Natural killer cell (primary cell): Measurements from ENCODE around the gene SLFN12L. TPM values are rescaled to one million over a fixed set of nuclear protein-coding genes. Genes with fewer than 3 reads are reported as not detected.
"Not testable (repeated sequence)": the region's sequence is repeated elsewhere in the genome, so short reads cannot be mapped to it uniquely, and the experiment has no call there.

Source experiments
- ATAC-seq, 3 donors: fragments of 150-1000 bp in 2 of 3; fragments of 200-7000 bp in 1 of 3; cut with Tn5 transposase; 1 replicate in 1 of 3; 2 replicates in 2 of 3; pipeline ENCODE4 v1.10.0; 2021; ENCODE audit warnings: mild to moderate bottlenecking in 2 of 3, moderate library complexity in 2 of 3
- DNase-seq, 2 donors: peaks; one replicate each; pipeline versions ENCODE4 v3.0.0 to v3.0.0-alpha.2; 2013 to 2021; ENCODE audit warnings: mixed read lengths in 1 of 2
- H3K27ac ChIP-seq: one replicate; pipeline ENCODE4 v1.5.1; 2013; ENCODE audit warnings: mild to moderate bottlenecking, low read length
- H3K27me3 ChIP-seq: one replicate; pipeline ENCODE4 v1.6.1; 2013; ENCODE audit warnings: low read length; ENCODE audit not compliant: control insufficient read depth, insufficient read depth
- H3K36me3 ChIP-seq: one replicate; pipeline ENCODE4 v1.6.1; 2013; ENCODE audit warnings: low read length; ENCODE audit not compliant: control insufficient read depth, insufficient read depth
- H3K4me1 ChIP-seq: one replicate; pipeline ENCODE4 v1.6.1; 2013; ENCODE audit warnings: low read length; ENCODE audit not compliant: control insufficient read depth, insufficient read depth
- H3K4me3 ChIP-seq: one replicate; pipeline ENCODE4 v1.5.1; 2013; ENCODE audit warnings: low read length
- H3K9me3 ChIP-seq: one replicate; pipeline ENCODE4 v1.6.1; 2013; ENCODE audit warnings: low read length; ENCODE audit not compliant: control insufficient read depth, insufficient read depth
- H3K27ac Mint-ChIP-seq, 2 donors: one replicate each; pipeline ENCODE4 v1.8.0; 2022; ENCODE audit warnings: mild to moderate bottlenecking in 2 of 2, mixed read lengths in 2 of 2, moderate library complexity in 1 of 2
- H3K27me3 Mint-ChIP-seq, 2 donors: one replicate each; pipeline ENCODE4 v1.8.0; 2022; ENCODE audit warnings: low read depth in 2 of 2, mixed read lengths in 2 of 2
- H3K36me3 Mint-ChIP-seq: one replicate; pipeline ENCODE4 v1.8.0; 2022; ENCODE audit warnings: mixed read lengths
- H3K4me1 Mint-ChIP-seq, 2 donors: one replicate each; pipeline ENCODE4 v1.8.0; 2022; ENCODE audit warnings: mixed read lengths in 2 of 2
- H3K4me3 Mint-ChIP-seq: one replicate; pipeline ENCODE4 v1.8.0; 2022; ENCODE audit warnings: mild to moderate bottlenecking, moderate library complexity, mixed read lengths
- H3K9me3 Mint-ChIP-seq, 2 donors: one replicate each; pipeline ENCODE4 v1.8.0; 2022; ENCODE audit warnings: mixed read lengths in 2 of 2
- WGBS: methylation state at CpG from one replicate; pipeline ENCODE4 v1.1.7; 2013; ENCODE audit warnings: missing lambda C conversion rate; ENCODE audit not compliant: insufficient coverage; 5-methylcytosine and 5-hydroxymethylcytosine counted together
- intact Hi-C: fragments of 100-400 bp; cut with micrococcal nuclease; formaldehyde crosslinking; loops from one replicate; pipeline ENCODE4 v1.14.2; 2022
- total RNA-seq, 4 donors: library from RNA; stranded (reverse); fragments of 120-200 nt in 1 of 4; gene quantifications; one replicate each; pipeline versions ENCODE4 v1.2.3 to v1.2.4, GENCODE V29; 2013 to 2022
- TF ChIP-seq, protein P1 (sequence below): fragments of 200-600 bp; IDR thresholded peaks from one replicate; pipeline ENCODE4 v1.8.0; 2022; ENCODE audit warnings: antibody characterized with exemption

SLFN12L gene
- total RNA-seq, 3 donors from 2014 or later (not counting 1 experiment from before 2014, with no cell fraction given), result 126 to 174 (median 130) TPM

DNA sequence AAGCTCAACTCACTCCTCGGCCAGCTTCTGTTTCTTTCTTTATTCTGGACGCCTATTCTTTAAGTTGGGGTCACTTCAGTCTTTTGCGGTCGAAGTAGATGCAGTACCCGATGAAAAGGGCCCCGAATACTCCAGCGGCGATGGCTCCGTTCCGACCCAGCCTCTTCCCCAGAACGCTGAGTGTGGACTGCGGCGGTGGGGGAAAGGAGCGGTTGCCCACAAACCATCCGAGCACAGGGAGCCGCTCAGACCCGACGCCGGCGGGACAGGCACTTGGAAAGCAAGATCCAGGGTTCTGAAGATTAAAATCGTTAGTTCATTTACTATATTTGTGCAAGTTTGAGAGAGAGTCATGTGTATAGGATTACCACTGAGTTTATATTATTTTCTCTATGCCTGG, 22.5 kb downstream of the SLFN12L start:
- ATAC-seq, result no peak
- peaks cover 24% of the 10 kb centered on the region for H3K36me3 ChIP-seq
- Mint-ChIP-seq H3K36me3 (peaks cover 38% of the 10 kb centered on the region), H3K9me3 (peaks cover 0 to 2% of the 10 kb centered on the region in 2 donors), H3K4me3 (peak overlapping the region; percentile 74), H3K4me1 (peaks cover 91 to 92% of the 10 kb centered on the region in 2 donors), H3K27me3 (no peaks in the 10 kb centered on the region), H3K27ac (peak overlapping the region; percentile 81 to 88)
- H3K4me1 ChIP-seq, result peaks cover 35% of the 10 kb centered on the region
- no peak for DNase-seq
- H3K4me3 ChIP-seq, result no peak overlapping the region
- H3K27ac ChIP-seq, result no peak overlapping the region
- no peaks in the 10 kb centered on the region for H3K27me3 ChIP-seq
- intact Hi-C loops, result no loop called here
- H3K9me3 ChIP-seq, result no peaks in the 10 kb centered on the region
- TF ChIP-seq, protein P1, sequence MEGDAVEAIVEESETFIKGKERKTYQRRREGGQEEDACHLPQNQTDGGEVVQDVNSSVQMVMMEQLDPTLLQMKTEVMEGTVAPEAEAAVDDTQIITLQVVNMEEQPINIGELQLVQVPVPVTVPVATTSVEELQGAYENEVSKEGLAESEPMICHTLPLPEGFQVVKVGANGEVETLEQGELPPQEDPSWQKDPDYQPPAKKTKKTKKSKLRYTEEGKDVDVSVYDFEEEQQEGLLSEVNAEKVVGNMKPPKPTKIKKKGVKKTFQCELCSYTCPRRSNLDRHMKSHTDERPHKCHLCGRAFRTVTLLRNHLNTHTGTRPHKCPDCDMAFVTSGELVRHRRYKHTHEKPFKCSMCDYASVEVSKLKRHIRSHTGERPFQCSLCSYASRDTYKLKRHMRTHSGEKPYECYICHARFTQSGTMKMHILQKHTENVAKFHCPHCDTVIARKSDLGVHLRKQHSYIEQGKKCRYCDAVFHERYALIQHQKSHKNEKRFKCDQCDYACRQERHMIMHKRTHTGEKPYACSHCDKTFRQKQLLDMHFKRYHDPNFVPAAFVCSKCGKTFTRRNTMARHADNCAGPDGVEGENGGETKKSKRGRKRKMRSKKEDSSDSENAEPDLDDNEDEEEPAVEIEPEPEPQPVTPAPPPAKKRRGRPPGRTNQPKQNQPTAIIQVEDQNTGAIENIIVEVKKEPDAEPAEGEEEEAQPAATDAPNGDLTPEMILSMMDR, result no peak
- 84% methylated on average over 21 of the region's 21 CpGs for WGBS

DNA sequence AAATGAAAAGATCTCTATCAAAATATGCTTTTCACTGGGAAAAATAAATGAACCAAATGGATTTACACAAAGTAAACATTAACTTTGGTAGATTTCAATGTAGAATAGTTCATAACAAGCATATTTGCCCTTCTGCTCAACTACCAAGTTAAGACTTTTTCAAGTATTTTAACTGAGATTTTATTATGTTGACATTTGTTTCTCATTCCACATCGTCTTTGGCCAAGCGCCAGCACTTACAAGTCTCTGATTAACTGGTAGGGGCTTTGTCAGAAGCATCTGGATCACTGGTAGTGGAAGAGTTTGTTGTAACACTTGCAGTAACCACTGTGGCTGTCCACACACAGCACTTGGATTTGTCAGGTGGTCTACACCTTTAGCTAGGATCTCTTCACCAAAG, 22.9 kb downstream of the SLFN12L start:
- TF ChIP-seq, protein P1, result no peak
- Mint-ChIP-seq H3K4me1 (peaks cover 89 to 92% of the 10 kb centered on the region in 2 donors), H3K4me3 (peak overlapping the region; percentile 74), H3K27me3 (no peaks in the 10 kb centered on the region), H3K27ac (peak overlapping the region; percentile 81 to 88), H3K36me3 (peaks cover 39% of the 10 kb centered on the region), H3K9me3 (peaks cover 0 to 2% of the 10 kb centered on the region in 2 donors)
- peaks cover 25% of the 10 kb centered on the region for H3K36me3 ChIP-seq
- peaks cover 31% of the 10 kb centered on the region for H3K4me1 ChIP-seq
- no peak overlapping the region for H3K27ac ChIP-seq
- 79% methylated on average over 2 of the region's 2 CpGs for WGBS
- peak in 1 of 2 donors; percentile 7 for DNase-seq
- no peak overlapping the region for H3K4me3 ChIP-seq
- no peak for ATAC-seq
- intact Hi-C loops, result no loop called here
- H3K9me3 ChIP-seq, result no peaks in the 10 kb centered on the region
- H3K27me3 ChIP-seq, result no peaks in the 10 kb centered on the region

DNA sequence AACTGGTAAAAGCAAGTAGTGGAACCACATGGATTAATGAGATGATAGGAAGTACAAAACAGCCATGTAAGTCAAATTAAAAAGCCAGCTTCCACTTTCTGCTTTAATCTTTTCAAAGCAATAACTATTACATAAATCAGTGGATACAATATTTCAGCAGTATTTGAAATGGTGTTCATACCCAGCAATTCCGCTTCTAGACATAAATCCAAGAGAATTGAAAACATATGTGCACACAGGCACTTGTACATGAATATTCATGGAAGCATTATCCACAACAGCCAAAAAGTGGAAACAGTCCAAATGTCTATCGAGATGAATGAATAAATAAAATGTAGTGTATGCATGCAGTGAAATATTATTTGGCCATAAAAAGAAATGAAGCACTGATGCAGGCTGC, 27.4 kb downstream of the SLFN12L start:
- no peak overlapping the region for H3K4me3 ChIP-seq
- TF ChIP-seq, protein P1, result no peak
- Mint-ChIP-seq H3K36me3 (peaks cover 50% of the 10 kb centered on the region), H3K4me3 (no peak overlapping the region), H3K9me3 (peaks cover 2% of the 10 kb centered on the region in 2 donors), H3K27ac (peak overlapping the region; percentile 75 to 88), H3K4me1 (peaks cover 66 to 68% of the 10 kb centered on the region in 2 donors), H3K27me3 (no peaks in the 10 kb centered on the region)
- intact Hi-C loops, result no loop called here
- peaks cover 3% of the 10 kb centered on the region for H3K9me3 ChIP-seq
- H3K4me1 ChIP-seq, result peaks cover 14% of the 10 kb centered on the region
- H3K27me3 ChIP-seq, result no peaks in the 10 kb centered on the region
- no peak overlapping the region for H3K27ac ChIP-seq
- ATAC-seq, result no peak
- 100% methylated on average over 2 of the region's 2 CpGs for WGBS
- no peak for DNase-seq
- peaks cover 44% of the 10 kb centered on the region for H3K36me3 ChIP-seq

DNA sequence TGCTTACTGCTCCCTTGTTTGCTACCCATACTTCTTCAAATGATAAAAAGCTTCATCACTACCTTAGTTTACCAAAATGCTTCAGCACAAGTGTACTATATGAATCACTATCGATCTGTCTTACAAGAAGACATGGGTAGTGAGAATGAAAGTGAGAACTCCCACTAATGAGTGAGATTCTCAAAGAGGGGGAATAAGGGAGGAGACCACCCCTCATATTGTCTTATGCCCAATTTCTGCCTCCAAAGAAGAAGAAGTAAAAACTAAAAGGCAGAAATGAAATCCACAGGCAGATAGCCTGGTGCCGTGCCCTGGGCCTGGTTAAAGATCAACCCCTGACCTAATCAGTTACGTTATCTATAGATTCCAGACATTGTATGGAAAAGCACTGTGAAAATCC, 29.8 kb downstream of the SLFN12L start:
- peak overlapping the region; percentile 13 to 85 for H3K27ac Mint-ChIP-seq
- DNase-seq, H3K4me3 Mint-ChIP-seq, H3K9me3 ChIP-seq, intact Hi-C loops, ATAC-seq, H3K27ac ChIP-seq, H3K9me3 Mint-ChIP-seq, H3K27me3 Mint-ChIP-seq, H3K4me1 ChIP-seq, H3K4me3 ChIP-seq, H3K27me3 ChIP-seq: not testable (repeated sequence)
- WGBS, result 96% methylated on average over 2 of the region's 3 CpGs
- H3K36me3 Mint-ChIP-seq, result peaks cover 27% of the 10 kb centered on the region
- H3K36me3 ChIP-seq, result peaks cover 22% of the 10 kb centered on the region
- H3K4me1 Mint-ChIP-seq, result peaks cover 60 to 65% of the 10 kb centered on the region in 2 donors
